HEK293 (cell line): Measurements from ENCODE around the gene CLK2.

Experiments
- EGR2 ChIP-seq: fragments of 450-650 bp; formaldehyde crosslinking; IDR thresholded peaks from 2 replicates; pipeline ENCODE4 v1.5.1; 2016; ENCODE audit warnings: low read depth, missing biosample characterization, missing genetic modification characterization
- KLF16 ChIP-seq: fragments of 450-650 bp; formaldehyde crosslinking; IDR thresholded peaks from 2 replicates; pipeline ENCODE4 v1.5.1; 2017; ENCODE audit warnings: missing biosample characterization, missing genetic modification characterization
- KLF8 ChIP-seq: fragments of 450-650 bp; formaldehyde crosslinking; IDR thresholded peaks from 2 replicates; pipeline ENCODE4 v1.5.1; 2016; ENCODE audit warnings: missing biosample characterization, missing genetic modification characterization
- ZFHX2 ChIP-seq: fragments of 450-650 bp; formaldehyde crosslinking; conservative IDR thresholded peaks from 2 replicates; pipeline ENCODE4 v1.5.1; 2016; ENCODE audit warnings: missing biosample characterization, missing genetic modification characterization
- ZIC2 ChIP-seq: fragments of 450-650 bp; formaldehyde crosslinking; IDR thresholded peaks from 2 replicates; pipeline ENCODE4 v1.5.1; 2016; ENCODE audit warnings: missing biosample characterization, missing genetic modification characterization
- ZNF157 ChIP-seq: fragments of 450-650 bp; formaldehyde crosslinking; IDR thresholded peaks from 2 replicates; pipeline ENCODE4 v1.5.1; 2016; ENCODE audit warnings: missing biosample characterization, missing genetic modification characterization
- ZNF202 ChIP-seq: fragments of 450-650 bp; formaldehyde crosslinking; IDR thresholded peaks from 2 replicates; pipeline ENCODE4 v1.5.1; 2016; ENCODE audit warnings: missing biosample characterization, missing genetic modification characterization, borderline replicate concordance
- ZNF214 ChIP-seq: fragments of 450-650 bp; formaldehyde crosslinking; IDR thresholded peaks from 2 replicates; pipeline ENCODE4 v1.5.1; 2017; ENCODE audit warnings: missing biosample characterization, mild to moderate bottlenecking, missing genetic modification characterization, borderline replicate concordance
- ZNF274 ChIP-seq, 2 experiments: fragments of 200-500 bp in 1 of 2; fragments of 450-650 bp in 1 of 2; sonication (Bioruptor generic) in 1 of 2; formaldehyde crosslinking in 1 of 2; IDR thresholded peaks; 2 replicates each; pipeline versions ENCODE4 v1.5.1 to v1.6.1; 2014 to 2016; ENCODE audit warnings: borderline replicate concordance in 1 of 2, inconsistent platforms in 1 of 2, low read length in 1 of 2, missing biosample characterization in 1 of 2, missing genetic modification characterization in 1 of 2
- ZNF311 ChIP-seq: fragments of 450-650 bp; formaldehyde crosslinking; IDR thresholded peaks from 2 replicates; pipeline ENCODE4 v1.5.1; 2017; ENCODE audit warnings: missing biosample characterization, missing genetic modification characterization, borderline replicate concordance
- ZNF350 ChIP-seq: fragments of 450-650 bp; formaldehyde crosslinking; IDR thresholded peaks from 2 replicates; pipeline ENCODE4 v1.5.0; 2017; ENCODE audit warnings: missing biosample characterization, mild to moderate bottlenecking, missing genetic modification characterization
- ZNF354C ChIP-seq: fragments of 450-650 bp; formaldehyde crosslinking; IDR thresholded peaks from 2 replicates; pipeline ENCODE4 v1.5.1; 2016; ENCODE audit warnings: missing biosample characterization, missing genetic modification characterization, low read depth, borderline replicate concordance
- ZNF501 ChIP-seq: fragments of 450-650 bp; formaldehyde crosslinking; IDR thresholded peaks from 2 replicates; pipeline ENCODE4 v1.5.1; 2016; ENCODE audit warnings: missing biosample characterization, missing genetic modification characterization
- ZNF558 ChIP-seq: fragments of 450-650 bp; formaldehyde crosslinking; IDR thresholded peaks from 2 replicates; pipeline ENCODE4 v1.5.1; 2016; ENCODE audit warnings: missing biosample characterization, missing genetic modification characterization
- ZNF596 ChIP-seq: fragments of 450-650 bp; IDR thresholded peaks from 2 replicates; pipeline ENCODE4 v1.5.0; 2018; ENCODE audit warnings: missing biosample characterization, mild to moderate bottlenecking, missing genetic modification characterization, moderate library complexity
- ZNF623 ChIP-seq: fragments of 450-650 bp; formaldehyde crosslinking; IDR thresholded peaks from 2 replicates; pipeline ENCODE4 v1.5.1; 2016; ENCODE audit warnings: missing biosample characterization, missing genetic modification characterization
- ZNF830 ChIP-seq: fragments of 450-650 bp; IDR thresholded peaks from 2 replicates; pipeline ENCODE4 v1.5.0; 2018; ENCODE audit warnings: missing biosample characterization, missing genetic modification characterization, low read depth, mild to moderate bottlenecking, moderate library complexity
- ZSCAN30 ChIP-seq: fragments of 450-650 bp; IDR thresholded peaks from 2 replicates; pipeline ENCODE4 v1.5.1; 2018; ENCODE audit warnings: missing biosample characterization, mild to moderate bottlenecking, missing genetic modification characterization, moderate library complexity
- TF ChIP-seq, protein P1 (sequence below): fragments of 450-650 bp; formaldehyde crosslinking; IDR thresholded peaks from 2 replicates; pipeline ENCODE4 v1.5.1; 2016; ENCODE audit warnings: missing biosample characterization, missing genetic modification characterization
- TF ChIP-seq, protein P2 (sequence below): fragments of 450-650 bp; formaldehyde crosslinking; IDR thresholded peaks from 2 replicates; pipeline ENCODE4 v1.5.1; 2017; ENCODE audit warnings: missing biosample characterization, missing genetic modification characterization
- TF ChIP-seq, protein P3 (sequence below): fragments of 450-650 bp; formaldehyde crosslinking; IDR thresholded peaks from 2 replicates; pipeline ENCODE4 v1.5.1; 2017; ENCODE audit warnings: missing biosample characterization, missing genetic modification characterization
- TF ChIP-seq, protein P4 (sequence below): fragments of 450-650 bp; formaldehyde crosslinking; IDR thresholded peaks from 2 replicates; pipeline ENCODE4 v1.5.1; 2016; ENCODE audit warnings: missing biosample characterization, missing genetic modification characterization
- TF ChIP-seq, protein P5 (sequence below): fragments of 450-650 bp; formaldehyde crosslinking; IDR thresholded peaks from 2 replicates; pipeline ENCODE4 v1.5.1; 2016; ENCODE audit warnings: missing biosample characterization, missing genetic modification characterization
- TF ChIP-seq, protein P6 (sequence below): fragments of 450-650 bp; formaldehyde crosslinking; IDR thresholded peaks from 2 replicates; pipeline ENCODE4 v1.5.1; 2016; ENCODE audit warnings: missing biosample characterization, missing genetic modification characterization, borderline replicate concordance

The CLK2 gene

DNA sequence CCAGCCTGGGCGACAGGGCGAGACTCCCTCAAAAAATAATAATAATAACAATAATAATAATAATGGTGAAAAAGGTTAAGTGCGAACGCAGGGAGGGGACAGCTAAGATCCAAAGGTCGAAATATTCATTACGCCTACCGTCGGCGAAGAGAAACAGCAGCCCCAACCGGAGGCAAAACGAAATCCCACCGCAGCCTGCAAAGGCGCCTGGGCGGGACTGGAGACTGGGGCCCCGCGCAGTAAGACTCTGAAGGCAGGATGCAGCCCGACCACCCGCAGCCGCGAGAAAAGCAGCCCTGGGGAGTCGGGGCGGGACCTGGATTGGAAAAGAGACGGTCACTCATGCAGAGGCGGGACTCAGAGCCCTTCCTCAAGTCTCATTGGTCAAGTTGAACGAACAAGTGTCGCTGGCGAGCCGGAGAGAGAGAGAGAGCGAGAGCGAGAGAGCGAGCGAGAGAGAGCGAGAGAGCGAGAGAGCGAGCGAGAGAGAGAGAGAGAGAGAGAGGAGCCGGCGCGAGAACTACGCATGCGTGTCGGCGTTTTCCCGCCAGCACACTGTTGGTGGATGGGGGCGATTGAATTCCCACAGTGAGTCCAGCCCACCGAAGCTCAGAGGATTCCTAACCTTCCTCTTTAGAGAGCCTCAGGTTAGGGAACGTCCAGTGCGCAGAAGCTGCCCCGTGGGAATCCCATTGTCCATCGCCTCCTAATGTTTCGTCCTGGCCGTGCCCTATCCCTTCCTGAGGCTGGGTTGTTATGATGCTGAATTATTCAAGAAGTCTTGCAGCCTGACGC is 28.7 kb downstream of the CLK2 start (continued):
- TF ChIP-seq ZNF623: peak; percentile 89
- TF ChIP-seq ZNF214 (tag by site-specific recombination): 0 out of 2 replicates have a peak, but pooled peaks have one; percentile 42
- TF ChIP-seq, protein P1, sequence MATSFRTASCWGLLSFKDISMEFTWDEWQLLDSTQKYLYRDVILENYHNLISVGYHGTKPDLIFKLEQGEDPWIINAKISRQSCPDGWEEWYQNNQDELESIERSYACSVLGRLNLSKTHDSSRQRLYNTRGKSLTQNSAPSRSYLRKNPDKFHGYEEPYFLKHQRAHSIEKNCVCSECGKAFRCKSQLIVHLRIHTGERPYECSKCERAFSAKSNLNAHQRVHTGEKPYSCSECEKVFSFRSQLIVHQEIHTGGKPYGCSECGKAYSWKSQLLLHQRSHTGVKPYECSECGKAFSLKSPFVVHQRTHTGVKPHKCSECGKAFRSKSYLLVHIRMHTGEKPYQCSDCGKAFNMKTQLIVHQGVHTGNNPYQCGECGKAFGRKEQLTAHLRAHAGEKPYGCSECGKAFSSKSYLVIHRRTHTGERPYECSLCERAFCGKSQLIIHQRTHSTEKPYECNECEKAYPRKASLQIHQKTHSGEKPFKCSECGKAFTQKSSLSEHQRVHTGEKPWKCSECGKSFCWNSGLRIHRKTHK (tag by site-specific recombination): no peak; the same call in 1 of the 2 replicates
- peak; percentile 100 for TF ChIP-seq ZNF596
- TF ChIP-seq ZNF202 (tag by site-specific recombination): no peak
- TF ChIP-seq ZNF311 (tag by site-specific recombination): no peak
- TF ChIP-seq ZIC2 (tag by site-specific recombination): peak; percentile 99
- peak; percentile 96 for TF ChIP-seq ZNF558 (tag by site-specific recombination)
- peak; percentile 100 for TF ChIP-seq KLF16 (tag by site-specific recombination)
- TF ChIP-seq, protein P2, sequence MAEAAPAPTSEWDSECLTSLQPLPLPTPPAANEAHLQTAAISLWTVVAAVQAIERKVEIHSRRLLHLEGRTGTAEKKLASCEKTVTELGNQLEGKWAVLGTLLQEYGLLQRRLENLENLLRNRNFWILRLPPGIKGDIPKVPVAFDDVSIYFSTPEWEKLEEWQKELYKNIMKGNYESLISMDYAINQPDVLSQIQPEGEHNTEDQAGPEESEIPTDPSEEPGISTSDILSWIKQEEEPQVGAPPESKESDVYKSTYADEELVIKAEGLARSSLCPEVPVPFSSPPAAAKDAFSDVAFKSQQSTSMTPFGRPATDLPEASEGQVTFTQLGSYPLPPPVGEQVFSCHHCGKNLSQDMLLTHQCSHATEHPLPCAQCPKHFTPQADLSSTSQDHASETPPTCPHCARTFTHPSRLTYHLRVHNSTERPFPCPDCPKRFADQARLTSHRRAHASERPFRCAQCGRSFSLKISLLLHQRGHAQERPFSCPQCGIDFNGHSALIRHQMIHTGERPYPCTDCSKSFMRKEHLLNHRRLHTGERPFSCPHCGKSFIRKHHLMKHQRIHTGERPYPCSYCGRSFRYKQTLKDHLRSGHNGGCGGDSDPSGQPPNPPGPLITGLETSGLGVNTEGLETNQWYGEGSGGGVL (tag by site-specific recombination): peak; percentile 99
- TF ChIP-seq ZSCAN30 (tag by site-specific recombination): peak; percentile 100
- peak; percentile 98; the same call in 1 of the 2 replicates for TF ChIP-seq ZNF354C (tag by site-specific recombination)
- peak; percentile 84 for TF ChIP-seq ZFHX2
- TF ChIP-seq ZNF501: peak; percentile 100
- TF ChIP-seq ZNF830: no peak
- peak; percentile 89 for TF ChIP-seq EGR2
- TF ChIP-seq, protein P3, sequence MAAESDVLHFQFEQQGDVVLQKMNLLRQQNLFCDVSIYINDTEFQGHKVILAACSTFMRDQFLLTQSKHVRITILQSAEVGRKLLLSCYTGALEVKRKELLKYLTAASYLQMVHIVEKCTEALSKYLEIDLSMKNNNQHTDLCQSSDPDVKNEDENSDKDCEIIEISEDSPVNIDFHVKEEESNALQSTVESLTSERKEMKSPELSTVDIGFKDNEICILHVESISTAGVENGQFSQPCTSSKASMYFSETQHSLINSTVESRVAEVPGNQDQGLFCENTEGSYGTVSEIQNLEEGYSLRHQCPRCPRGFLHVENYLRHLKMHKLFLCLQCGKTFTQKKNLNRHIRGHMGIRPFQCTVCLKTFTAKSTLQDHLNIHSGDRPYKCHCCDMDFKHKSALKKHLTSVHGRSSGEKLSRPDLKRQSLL (tag by site-specific recombination): peak; percentile 95
- TF ChIP-seq KLF8: peak; percentile 100
- TF ChIP-seq, protein P4, sequence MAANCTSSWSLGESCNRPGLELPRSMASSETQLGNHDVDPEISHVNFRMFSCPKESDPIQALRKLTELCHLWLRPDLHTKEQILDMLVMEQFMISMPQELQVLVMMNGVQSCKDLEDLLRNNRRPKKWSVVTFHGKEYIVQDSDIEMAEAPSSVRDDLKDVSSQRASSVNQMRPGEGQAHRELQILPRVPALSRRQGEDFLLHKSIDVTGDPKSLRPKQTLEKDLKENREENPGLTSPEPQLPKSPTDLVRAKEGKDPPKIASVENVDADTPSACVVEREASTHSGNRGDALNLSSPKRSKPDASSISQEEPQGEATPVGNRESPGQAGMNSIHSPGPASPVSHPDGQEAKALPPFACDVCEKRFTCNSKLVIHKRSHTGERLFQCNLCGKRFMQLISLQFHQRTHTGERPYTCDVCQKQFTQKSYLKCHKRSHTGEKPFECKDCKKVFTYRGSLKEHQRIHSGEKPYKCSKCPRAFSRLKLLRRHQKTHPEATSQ (tag by site-specific recombination): peak; percentile 100
- TF ChIP-seq ZNF350 (tag by site-specific recombination): no peak
- TF ChIP-seq, protein P5, sequence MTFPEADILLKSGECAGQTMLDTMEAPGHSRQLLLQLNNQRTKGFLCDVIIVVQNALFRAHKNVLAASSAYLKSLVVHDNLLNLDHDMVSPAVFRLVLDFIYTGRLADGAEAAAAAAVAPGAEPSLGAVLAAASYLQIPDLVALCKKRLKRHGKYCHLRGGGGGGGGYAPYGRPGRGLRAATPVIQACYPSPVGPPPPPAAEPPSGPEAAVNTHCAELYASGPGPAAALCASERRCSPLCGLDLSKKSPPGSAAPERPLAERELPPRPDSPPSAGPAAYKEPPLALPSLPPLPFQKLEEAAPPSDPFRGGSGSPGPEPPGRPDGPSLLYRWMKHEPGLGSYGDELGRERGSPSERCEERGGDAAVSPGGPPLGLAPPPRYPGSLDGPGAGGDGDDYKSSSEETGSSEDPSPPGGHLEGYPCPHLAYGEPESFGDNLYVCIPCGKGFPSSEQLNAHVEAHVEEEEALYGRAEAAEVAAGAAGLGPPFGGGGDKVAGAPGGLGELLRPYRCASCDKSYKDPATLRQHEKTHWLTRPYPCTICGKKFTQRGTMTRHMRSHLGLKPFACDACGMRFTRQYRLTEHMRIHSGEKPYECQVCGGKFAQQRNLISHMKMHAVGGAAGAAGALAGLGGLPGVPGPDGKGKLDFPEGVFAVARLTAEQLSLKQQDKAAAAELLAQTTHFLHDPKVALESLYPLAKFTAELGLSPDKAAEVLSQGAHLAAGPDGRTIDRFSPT (tag by site-specific recombination): peak; percentile 92
- no peak for TF ChIP-seq ZNF274 (IDR thresholded peaks at IDR 0.05; ENCODE audit: low read length)
- TF ChIP-seq ZNF274 (tag by site-specific recombination; IDR thresholded peaks at IDR 0.05; ENCODE audit: borderline replicate concordance): no peak
- TF ChIP-seq ZNF157 (tag by site-specific recombination): peak; percentile 66
- TF ChIP-seq, protein P6, sequence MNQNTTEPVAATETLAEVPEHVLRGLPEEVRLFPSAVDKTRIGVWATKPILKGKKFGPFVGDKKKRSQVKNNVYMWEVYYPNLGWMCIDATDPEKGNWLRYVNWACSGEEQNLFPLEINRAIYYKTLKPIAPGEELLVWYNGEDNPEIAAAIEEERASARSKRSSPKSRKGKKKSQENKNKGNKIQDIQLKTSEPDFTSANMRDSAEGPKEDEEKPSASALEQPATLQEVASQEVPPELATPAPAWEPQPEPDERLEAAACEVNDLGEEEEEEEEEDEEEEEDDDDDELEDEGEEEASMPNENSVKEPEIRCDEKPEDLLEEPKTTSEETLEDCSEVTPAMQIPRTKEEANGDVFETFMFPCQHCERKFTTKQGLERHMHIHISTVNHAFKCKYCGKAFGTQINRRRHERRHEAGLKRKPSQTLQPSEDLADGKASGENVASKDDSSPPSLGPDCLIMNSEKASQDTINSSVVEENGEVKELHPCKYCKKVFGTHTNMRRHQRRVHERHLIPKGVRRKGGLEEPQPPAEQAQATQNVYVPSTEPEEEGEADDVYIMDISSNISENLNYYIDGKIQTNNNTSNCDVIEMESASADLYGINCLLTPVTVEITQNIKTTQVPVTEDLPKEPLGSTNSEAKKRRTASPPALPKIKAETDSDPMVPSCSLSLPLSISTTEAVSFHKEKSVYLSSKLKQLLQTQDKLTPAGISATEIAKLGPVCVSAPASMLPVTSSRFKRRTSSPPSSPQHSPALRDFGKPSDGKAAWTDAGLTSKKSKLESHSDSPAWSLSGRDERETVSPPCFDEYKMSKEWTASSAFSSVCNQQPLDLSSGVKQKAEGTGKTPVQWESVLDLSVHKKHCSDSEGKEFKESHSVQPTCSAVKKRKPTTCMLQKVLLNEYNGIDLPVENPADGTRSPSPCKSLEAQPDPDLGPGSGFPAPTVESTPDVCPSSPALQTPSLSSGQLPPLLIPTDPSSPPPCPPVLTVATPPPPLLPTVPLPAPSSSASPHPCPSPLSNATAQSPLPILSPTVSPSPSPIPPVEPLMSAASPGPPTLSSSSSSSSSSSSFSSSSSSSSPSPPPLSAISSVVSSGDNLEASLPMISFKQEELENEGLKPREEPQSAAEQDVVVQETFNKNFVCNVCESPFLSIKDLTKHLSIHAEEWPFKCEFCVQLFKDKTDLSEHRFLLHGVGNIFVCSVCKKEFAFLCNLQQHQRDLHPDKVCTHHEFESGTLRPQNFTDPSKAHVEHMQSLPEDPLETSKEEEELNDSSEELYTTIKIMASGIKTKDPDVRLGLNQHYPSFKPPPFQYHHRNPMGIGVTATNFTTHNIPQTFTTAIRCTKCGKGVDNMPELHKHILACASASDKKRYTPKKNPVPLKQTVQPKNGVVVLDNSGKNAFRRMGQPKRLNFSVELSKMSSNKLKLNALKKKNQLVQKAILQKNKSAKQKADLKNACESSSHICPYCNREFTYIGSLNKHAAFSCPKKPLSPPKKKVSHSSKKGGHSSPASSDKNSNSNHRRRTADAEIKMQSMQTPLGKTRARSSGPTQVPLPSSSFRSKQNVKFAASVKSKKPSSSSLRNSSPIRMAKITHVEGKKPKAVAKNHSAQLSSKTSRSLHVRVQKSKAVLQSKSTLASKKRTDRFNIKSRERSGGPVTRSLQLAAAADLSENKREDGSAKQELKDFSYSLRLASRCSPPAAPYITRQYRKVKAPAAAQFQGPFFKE (tag by site-specific recombination): peak; percentile 93; the same call in 1 of the 2 replicates
